ENCODE measurements around the gene CALR3. TPM values are rescaled to one million over a fixed set of nuclear protein-coding genes. Genes with fewer than 3 reads are reported as not detected.

Gene CALR3
- total and polyA plus RNA-seq, 12 donors = 0.22 TPM; not detected in 11

DNA sequence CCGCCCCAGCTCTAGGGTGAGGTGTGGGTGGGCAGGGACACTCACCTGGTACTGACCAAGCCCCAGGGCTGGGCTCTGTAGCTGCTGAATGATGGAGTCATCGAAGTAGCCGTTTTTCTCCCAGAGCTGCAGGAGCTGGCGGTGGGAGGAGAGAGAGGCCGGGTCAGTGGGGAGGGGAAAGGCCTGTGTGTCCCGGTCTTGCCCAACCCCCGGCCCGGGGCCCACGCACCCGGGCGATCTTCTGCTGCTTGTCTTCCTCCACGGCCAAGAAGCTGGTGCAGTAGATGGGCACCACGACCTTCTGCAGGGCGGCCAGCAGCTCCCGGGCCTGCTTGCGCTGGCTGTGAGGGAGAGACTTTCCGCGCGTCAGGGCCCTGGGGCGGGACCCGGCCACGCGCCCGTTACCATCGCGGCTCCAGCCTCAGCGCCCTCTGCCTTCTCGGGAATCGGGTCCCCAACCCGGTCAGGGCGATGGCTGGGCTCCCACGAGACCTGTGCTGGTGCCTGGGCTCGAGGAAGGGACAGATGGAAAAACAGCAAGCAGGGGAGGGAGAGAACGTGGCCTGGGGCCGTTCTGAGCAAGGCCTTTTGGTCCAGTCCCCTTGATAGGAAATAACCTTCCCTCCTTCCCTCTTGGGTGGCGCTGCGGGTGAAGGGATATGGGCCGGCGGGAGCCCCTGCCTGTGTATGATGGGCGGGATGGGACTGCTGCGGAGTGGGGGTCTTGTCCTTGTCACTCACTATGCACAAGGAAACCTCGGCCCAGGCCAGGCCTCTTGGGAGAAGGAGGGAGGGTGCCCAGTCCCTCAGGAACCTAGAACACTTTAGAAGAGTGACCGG, 34.8 kb upstream of the CALR3 start:
- no peaks in the 10 kb centered on the region for H3K27me3 ChIP-seq
- WGBS, 2 donors = 92 to 94% methylated on average over 42 to 43 of the region's 43 CpGs
- intact Hi-C loops (cut with DNase I) = no loop called here
- no peak for TF ChIP-seq CTCF (IDR thresholded peaks at IDR 0.05)
- DNase-seq (no peak), ATAC-seq (peak in 1 of 8 donors; percentile 10)
- H3K4me3 ChIP-seq = no peak overlapping the region
- no peak overlapping the region for H3K27ac ChIP-seq
- H3K4me1 ChIP-seq = no peaks in the 10 kb centered on the region
- H3K36me3 ChIP-seq = peaks cover 5 to 100% (median 93%) of the 10 kb centered on the region in 9 donors
- H3K9me3 ChIP-seq = no peaks in the 10 kb centered on the region

GRCh38 chr19:16529466-16530144, 33.6 kb upstream of the CALR3 start:
- TF ChIP-seq CTCF (IDR thresholded peaks at IDR 0.05) = no peak

DNA sequence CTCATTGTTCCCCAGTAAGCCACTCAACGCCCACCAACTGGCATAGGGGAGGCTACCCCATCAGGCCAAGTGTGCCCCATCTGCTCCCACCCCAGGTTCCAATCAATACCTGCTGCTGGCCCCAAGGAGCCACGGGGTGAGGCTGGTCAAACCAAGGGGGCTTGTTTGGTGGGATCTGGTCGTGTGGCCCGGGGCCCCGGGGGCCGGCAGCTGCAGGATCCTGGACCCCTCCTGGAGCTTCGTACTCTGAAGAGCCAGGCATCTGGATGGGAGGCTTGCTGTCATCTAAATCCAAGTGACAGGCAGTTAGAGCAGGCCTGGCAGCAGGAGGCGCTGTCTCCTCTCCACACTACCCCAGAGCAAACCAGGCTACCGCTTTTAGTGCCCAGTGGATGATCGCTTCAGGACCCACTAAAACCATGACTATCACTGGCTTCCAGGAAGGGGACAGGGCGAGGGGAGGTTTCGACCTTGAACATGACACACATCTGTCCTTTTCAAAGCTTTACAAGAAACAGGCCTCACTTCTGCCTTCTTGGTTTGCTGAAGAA, 32.1 kb upstream of the CALR3 start:
- Histone ChIP-seq H3K4me3 (no peak overlapping the region), H3K27ac (no peak overlapping the region), H3K27me3 (no peaks in the 10 kb centered on the region), H3K9me3 (no peaks in the 10 kb centered on the region), H3K36me3 (peaks cover 5 to 100% (median 98%) of the 10 kb centered on the region in 9 donors), H3K4me1 (no peaks in the 10 kb centered on the region)
- DNase-seq (no peak), ATAC-seq (no peak)
- peak in 3 of 9 donors; percentile 20 to 41 (median 25) for TF ChIP-seq CTCF (IDR thresholded peaks at IDR 0.05)
- intact Hi-C loops (cut with DNase I) = no loop called here
- WGBS, 2 donors = 88 to 92% methylated on average over 12 of the region's 12 CpGs

More at GRCh38 chr19:16529466-16530144, 33.6 kb upstream of the CALR3 start:
- Histone ChIP-seq H3K9me3 (no peaks in the 10 kb centered on the region), H3K4me3 (no peak overlapping the region), H3K4me1 (no peaks in the 10 kb centered on the region), H3K27me3 (no peaks in the 10 kb centered on the region), H3K27ac (no peak overlapping the region), H3K36me3 (peaks cover 5 to 100% (median 98%) of the 10 kb centered on the region in 9 donors)
- DNase-seq (no peak), ATAC-seq (no peak)
- intact Hi-C loops (cut with DNase I) = no loop called here
- 88 to 93% methylated on average over 24 to 25 of the region's 25 CpGs for WGBS, 2 donors

DNA sequence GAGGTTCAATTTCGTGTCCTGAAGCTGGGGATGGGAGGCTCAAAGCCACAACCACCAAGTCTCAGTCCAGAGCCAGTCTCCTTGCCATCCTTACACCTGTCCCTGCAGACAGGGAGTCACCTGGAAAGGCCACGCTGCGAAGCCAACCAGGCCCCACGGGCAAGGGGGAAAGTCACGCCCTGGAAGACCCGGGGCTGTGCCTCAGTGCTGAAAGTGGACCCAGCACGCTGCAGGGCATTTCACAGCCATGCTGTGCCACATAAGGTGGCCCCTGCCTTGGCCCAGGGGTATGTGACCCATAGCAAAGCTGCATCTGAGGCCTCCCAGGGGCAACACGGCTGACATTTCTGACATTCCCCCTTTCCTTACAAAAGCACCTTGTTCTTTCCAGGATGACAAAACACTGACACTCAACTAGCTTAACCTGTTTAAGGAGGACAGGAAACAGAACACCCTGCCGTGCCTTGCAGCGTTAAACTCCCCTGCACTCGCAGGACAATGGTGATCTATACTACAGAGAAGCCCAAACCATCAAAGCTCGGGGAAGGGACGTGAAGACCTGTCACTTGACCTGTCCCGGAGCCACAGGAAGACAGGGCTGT, 31.5 kb upstream of the CALR3 start:
- no peaks in the 10 kb centered on the region for H3K4me1 ChIP-seq
- intact Hi-C loops (cut with DNase I) = no loop called here
- no peak for DNase-seq
- H3K4me3 ChIP-seq = no peak overlapping the region
- H3K27me3 ChIP-seq = no peaks in the 10 kb centered on the region
- H3K36me3 ChIP-seq = peaks cover 10 to 100% (median 99%) of the 10 kb centered on the region in 9 donors
- H3K9me3 ChIP-seq = no peaks in the 10 kb centered on the region
- H3K27ac ChIP-seq = no peak overlapping the region
- WGBS, 2 donors = 84 to 86% methylated on average over 14 of the region's 14 CpGs
- TF ChIP-seq CTCF (IDR thresholded peaks at IDR 0.05) = no peak
- ATAC-seq = no peak

Measured in heart right ventricle (tissue), 16 donors.